NCI-H2227 (cell line): ENCODE data around the gene GRID1.
A peak's percentile ranks its signal among the peaks of the same experiment; 100 is the strongest.

Experiments
- DNase-seq: peaks from one replicate; lab custom pipeline; 2025; ENCODE audit not compliant: unreplicated experiment; lab: John Stamatoyannopoulos, UW

GRID1 gene

GRCh38 chr10:86023336-86023735 is 343.3 kb downstream of the GRID1 start:
- no peak for DNase-seq

GRCh38 chr10:86022906-86023305 is 343.7 kb downstream of the GRID1 start:
- DNase-seq: no peak

- DNase-seq: peak; percentile 29
Measured at GRCh38 chr10:86020134-86020533, 346.5 kb downstream of the GRID1 start.

- DNase-seq: no peak
Measured at GRCh38 chr10:86019141-86019540, 347.5 kb downstream of the GRID1 start.

GRCh38 chr10:86018735-86019058 is 347.9 kb downstream of the GRID1 start:
- DNase-seq: no peak

GRCh38 chr10:86017841-86018734 is 348.5 kb downstream of the GRID1 start:
- no peak for DNase-seq

- no peak for DNase-seq
Measured at GRCh38 chr10:86013568-86013967, 353.0 kb downstream of the GRID1 start.

GRCh38 chr10:86007171-86007570 is 359.4 kb downstream of the GRID1 start:
- no peak for DNase-seq

- no peak for DNase-seq
Measured at GRCh38 chr10:86004337-86004736, 362.3 kb downstream of the GRID1 start.

- DNase-seq: no peak
Measured at GRCh38 chr10:86003201-86003621, 363.4 kb downstream of the GRID1 start.

- DNase-seq: no peak
Measured at GRCh38 chr10:86001521-86001920, 365.1 kb downstream of the GRID1 start.

GRCh38 chr10:85997544-85997943 is 369.1 kb downstream of the GRID1 start:
- no peak for DNase-seq

GRCh38 chr10:85995791-85996190 is 370.8 kb downstream of the GRID1 start:
- DNase-seq: peak; percentile 12

- no peak for DNase-seq
Measured at GRCh38 chr10:85993840-85994507, 372.6 kb downstream of the GRID1 start.

- DNase-seq: no peak
Measured at GRCh38 chr10:85993140-85993539, 373.5 kb downstream of the GRID1 start.

- no peak for DNase-seq
Measured at GRCh38 chr10:85992324-85992723, 374.3 kb downstream of the GRID1 start.

- DNase-seq: no peak
Measured at GRCh38 chr10:85986777-85987176, 379.8 kb downstream of the GRID1 start.

GRCh38 chr10:85983051-85983450 is 383.5 kb downstream of the GRID1 start:
- no peak for DNase-seq

- DNase-seq: no peak
Measured at GRCh38 chr10:85979598-85979997, 387.0 kb downstream of the GRID1 start.

- DNase-seq: no peak
Measured at GRCh38 chr10:85978566-85979358, 387.8 kb downstream of the GRID1 start.

- no peak for DNase-seq
Measured at GRCh38 chr10:85977642-85978041, 389.0 kb downstream of the GRID1 start.
